Smooth muscle cell (in vitro differentiated cells): Measurements from ENCODE around the gene MOV10L1. TPM values are rescaled to one million over a fixed set of nuclear protein-coding genes. Genes with fewer than 3 reads are reported as not detected.
"Not testable (repeated sequence)": the region's sequence is repeated elsewhere in the genome, so short reads cannot be mapped to it uniquely, and the experiment has no call there.

Experiments used
- DNase-seq: peaks from one replicate; lab custom pipeline; 2025; ENCODE audit not compliant: unreplicated experiment; lab: John Stamatoyannopoulos, UW
- H2AFZ ChIP-seq: fragments of 200-600 bp; sonication (generic); 2 replicates; pipeline ENCODE4 v1.6.0; 2016; ENCODE audit warnings: antibody characterized with exemption, low read depth, mild to moderate bottlenecking
- H3F3A ChIP-seq: fragments of 200-600 bp; sonication (generic); 2 replicates; pipeline ENCODE4 v1.6.0; 2017; ENCODE audit warnings: antibody characterized with exemption, low read depth
- H3K27ac ChIP-seq: fragments of 200-600 bp; sonication (generic); 2 replicates; pipeline ENCODE4 v1.5.1; 2016; ENCODE audit warnings: low read depth, mild to moderate bottlenecking
- H3K27me3 ChIP-seq: fragments of 200-600 bp; sonication (generic); 2 replicates; pipeline ENCODE4 v1.6.1; 2016; ENCODE audit warnings: low read depth, mild to moderate bottlenecking
- H3K36me3 ChIP-seq: fragments of 200-600 bp; sonication (generic); 2 replicates; pipeline ENCODE4 v1.5.1; 2016; ENCODE audit warnings: low read depth
- H3K4me1 ChIP-seq: fragments of 200-600 bp; sonication (generic); 2 replicates; pipeline ENCODE4 v1.5.1; 2016; ENCODE audit warnings: low read depth
- H3K4me2 ChIP-seq: fragments of 200-600 bp; sonication (generic); 2 replicates; pipeline ENCODE4 v1.6.0; 2016; ENCODE audit warnings: mild to moderate bottlenecking
- H3K4me3 ChIP-seq: fragments of 200-600 bp; sonication (generic); 2 replicates; pipeline ENCODE4 v1.5.1; 2016; ENCODE audit warnings: mild to moderate bottlenecking
- H3K79me2 ChIP-seq: fragments of 200-600 bp; sonication (generic); 2 replicates; pipeline ENCODE4 v1.6.0; 2016; ENCODE audit warnings: low read depth, mild to moderate bottlenecking
- H3K9ac ChIP-seq: fragments of 200-600 bp; sonication (generic); 2 replicates; pipeline ENCODE4 v1.6.0; 2016; ENCODE audit warnings: low read depth
- H3K9me3 ChIP-seq: fragments of 200-600 bp; sonication (generic); replicated peaks from 2 replicates; pipeline ENCODE4 v1.5.1; 2016; ENCODE audit warnings: low read depth
- H4K20me1 ChIP-seq: fragments of 200-600 bp; sonication (generic); 2 replicates; pipeline ENCODE4 v1.6.0; 2016; ENCODE audit warnings: low read depth
- CTCF ChIP-seq: fragments of 200-600 bp; sonication (generic); IDR thresholded peaks from 2 replicates; pipeline ENCODE4 v1.5.1; 2017; ENCODE audit warnings: borderline replicate concordance, mild to moderate bottlenecking, antibody characterized with exemption; ENCODE audit not compliant: insufficient read depth, poor library complexity, severe bottlenecking
- WGBS: methylation state at CpG from one replicate; pipeline ENCODE4 v1.1.7; 2016; ENCODE audit warnings: low lambda C conversion rate; 5-methylcytosine and 5-hydroxymethylcytosine counted together
- polyA plus RNA-seq: library from polyadenylated mRNA; unstranded; fragments of >200 nt; fragmentation: Nextera tagmentation; extraction: Ambion mirVana; gene quantifications from 2 replicates; pipeline ENCODE4 v1.2.1, GENCODE V29; 2016
- total RNA-seq: library from RNA; depleted of rRNA; stranded (reverse); fragments of >200 nt; gene quantifications from 2 replicates; pipeline ENCODE4 v1.2.3, GENCODE V29; 2014

MOV10L1 gene
- total and polyA plus RNA-seq, 2 experiments from 2014 or later, result 0.10 to 0.85 TPM

GRCh38 chr22:50085211-50085972, 4.4 kb upstream of the MOV10L1 start, which contains the start of gene MLC1:
TSS of gene MLC1 (minus strand) at chr22:50085426. CDS start at chr22:50084902, 524 bp downstream.
- WGBS, result 20% methylated on average over 29 of the region's 29 CpGs
- Histone ChIP-seq H3K27me3 (no peaks in the 10 kb centered on the region), H3K4me2 (no peak within 1 kb of the TSS), H3K79me2 (no peaks in the 10 kb centered on the region), H3K9ac (no peak within 1 kb of the TSS), H3K4me3 (no peak within 1 kb of the TSS), H3F3A (peaks cover 14% of the 10 kb centered on the region), H2AFZ (peak within 1 kb of the TSS; percentile 88), H4K20me1 (no peaks in the 10 kb centered on the region), H3K36me3 (no peaks in the 10 kb centered on the region), H3K9me3 (no peaks in the 10 kb centered on the region), H3K4me1 (peaks cover 8% of the 10 kb centered on the region), H3K27ac (no peak within 1 kb of the TSS)
- TF ChIP-seq CTCF, result no peak
- peak; percentile 34 for DNase-seq

DNA sequence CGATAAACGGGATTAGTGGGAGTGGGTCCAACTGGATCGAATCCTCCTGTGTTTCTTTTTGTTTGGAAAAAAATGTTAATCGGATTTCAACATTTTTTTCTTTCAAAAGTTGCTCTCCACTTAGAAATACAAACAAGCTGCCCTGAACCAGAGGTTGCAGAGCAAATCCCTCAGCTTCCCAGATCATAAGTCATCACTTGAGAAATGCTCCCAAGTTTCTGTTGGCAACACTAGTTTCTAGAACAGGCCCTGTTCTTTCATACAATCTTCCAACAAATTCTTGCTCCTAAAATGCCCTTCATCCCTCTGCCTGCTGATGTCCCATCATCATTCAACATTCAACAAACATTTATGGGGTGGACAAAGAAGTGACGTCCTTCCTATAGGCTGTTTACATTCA, 3.3 kb upstream of the MOV10L1 start:
- no peak for DNase-seq
- Histone ChIP-seq H4K20me1 (no peaks in the 10 kb centered on the region), H3K27me3 (no peaks in the 10 kb centered on the region), H3K9ac (no peak overlapping the region), H2AFZ (no peak overlapping the region), H3K4me1 (peaks cover 8% of the 10 kb centered on the region), H3K36me3 (no peaks in the 10 kb centered on the region), H3K9me3 (no peaks in the 10 kb centered on the region), H3K4me3 (no peak overlapping the region), H3K79me2 (no peaks in the 10 kb centered on the region), H3K27ac (no peak overlapping the region), H3F3A (peaks cover 14% of the 10 kb centered on the region), H3K4me2 (no peak overlapping the region)
- 23% methylated on average over 5 of the region's 5 CpGs for WGBS
- TF ChIP-seq CTCF, result no peak

GRCh38 chr22:50086975-50087374, 2.8 kb upstream of the MOV10L1 start:
- 78% methylated on average over 4 of the region's 4 CpGs for WGBS
- peaks cover 14% of the 10 kb centered on the region for H3F3A ChIP-seq
- not testable (repeated sequence) for H4K20me1 ChIP-seq, H3K79me2 ChIP-seq, DNase-seq, H3K4me3 ChIP-seq, H3K4me2 ChIP-seq, H3K9ac ChIP-seq, H3K4me1 ChIP-seq, H2AFZ ChIP-seq, H3K9me3 ChIP-seq, H3K27me3 ChIP-seq, H3K27ac ChIP-seq, H3K36me3 ChIP-seq

- TF ChIP-seq CTCF, result no peak
- no peak overlapping the region for H3K4me3 ChIP-seq
- 98% methylated on average over 12 of the region's 12 CpGs for WGBS
- H3K9me3 ChIP-seq, result no peaks in the 10 kb centered on the region
- DNase-seq, result no peak
- no peaks in the 10 kb centered on the region for H3K79me2 ChIP-seq
- H3F3A ChIP-seq, result peaks cover 14% of the 10 kb centered on the region
- no peaks in the 10 kb centered on the region for H3K27me3 ChIP-seq
- H3K27ac ChIP-seq, result no peak overlapping the region
- H3K4me1 ChIP-seq, result peaks cover 8% of the 10 kb centered on the region
- no peak overlapping the region for H3K4me2 ChIP-seq
- no peaks in the 10 kb centered on the region for H3K36me3 ChIP-seq
- H4K20me1 ChIP-seq, result no peaks in the 10 kb centered on the region
- H3K9ac ChIP-seq, result no peak overlapping the region
- H2AFZ ChIP-seq, result no peak overlapping the region
Observed at GRCh38 chr22:50087646-50088045, 2.2 kb upstream of the MOV10L1 start.
